Measurements from ENCODE around the gene DET1.

Gene DET1

GRCh38 chr15:88506628-88507027 is 39.9 kb downstream of the DET1 start:
- no peak for TF ChIP-seq CTCF (IDR thresholded peaks at IDR 0.05; ENCODE audit: extremely low read depth, missing control alignments)

GRCh38 chr15:88505721-88506120 is 40.8 kb downstream of the DET1 start:
- TF ChIP-seq CTCF (IDR thresholded peaks at IDR 0.05; ENCODE audit: extremely low read depth, missing control alignments): no peak

More at GRCh38 chr15:88506628-88507027, 39.9 kb downstream of the DET1 start:
- no peak for DNase-seq (ENCODE audit: low spot score)

GRCh38 chr15:88504445-88504844 is 42.0 kb downstream of the DET1 start:
- no peak for DNase-seq (ENCODE audit: low spot score)
- TF ChIP-seq CTCF (IDR thresholded peaks at IDR 0.05; ENCODE audit: extremely low read depth, missing control alignments): no peak

More at GRCh38 chr15:88505721-88506120, 40.8 kb downstream of the DET1 start:
- no peak for DNase-seq (ENCODE audit: low spot score)

- no peak for DNase-seq (ENCODE audit: low spot score)
- TF ChIP-seq CTCF (IDR thresholded peaks at IDR 0.05; ENCODE audit: extremely low read depth, missing control alignments): no peak
Observed at GRCh38 chr15:88498996-88499395, 47.5 kb downstream of the DET1 start.

- DNase-seq (ENCODE audit: low spot score): no peak
- TF ChIP-seq CTCF (IDR thresholded peaks at IDR 0.05; ENCODE audit: extremely low read depth, missing control alignments): no peak
Observed at GRCh38 chr15:88497109-88497765, 49.2 kb downstream of the DET1 start.

- no peak for TF ChIP-seq CTCF (IDR thresholded peaks at IDR 0.05; ENCODE audit: extremely low read depth, missing control alignments)
- DNase-seq (ENCODE audit: low spot score): no peak
Observed at GRCh38 chr15:88493844-88494243, 52.6 kb downstream of the DET1 start.

GRCh38 chr15:88491158-88491557 is 55.3 kb downstream of the DET1 start:
- no peak for DNase-seq (ENCODE audit: low spot score)
- TF ChIP-seq CTCF (IDR thresholded peaks at IDR 0.05; ENCODE audit: extremely low read depth, missing control alignments): no peak
